MM.1S (cell line): ENCODE data around the gene ZFP36L2.

ENCODE experiments used
- DNase-seq: peaks from one replicate; pipeline ENCODE4 v3.0.0-alpha.2; 2015
- H2AFZ ChIP-seq: fragments of 300-600 bp; sonication (generic); 2 replicates; pipeline ENCODE4 v1.6.0; 2016; ENCODE audit warnings: antibody characterized with exemption, low read length
- H3F3A ChIP-seq: fragments of 300-600 bp; sonication (generic); 2 replicates; pipeline ENCODE4 v1.6.1; 2016; ENCODE audit warnings: mild to moderate bottlenecking, antibody characterized with exemption, low read length, moderate library complexity, mixed read lengths; ENCODE audit not compliant: insufficient read depth
- H3K27ac ChIP-seq: fragments of 300-600 bp; sonication (generic); 2 replicates; pipeline ENCODE4 v1.5.1; 2016; ENCODE audit warnings: mild to moderate bottlenecking, low read length
- H3K27me3 ChIP-seq: fragments of 300-600 bp; sonication (generic); replicated peaks from 2 replicates; pipeline ENCODE4 v1.6.0; 2016; ENCODE audit warnings: low read length; ENCODE audit not compliant: insufficient read depth
- H3K36me3 ChIP-seq: fragments of 300-600 bp; sonication (generic); replicated peaks from 2 replicates; pipeline ENCODE4 v1.6.1; 2016; ENCODE audit warnings: mild to moderate bottlenecking, low read length, mixed read lengths; ENCODE audit not compliant: insufficient read depth
- H3K4me1 ChIP-seq: fragments of 300-600 bp; sonication (generic); 2 replicates; pipeline ENCODE4 v1.6.1; 2016; ENCODE audit warnings: low read length, mixed read lengths
- H3K4me2 ChIP-seq: fragments of 300-600 bp; sonication (generic); 2 replicates; pipeline ENCODE4 v1.6.0; 2016; ENCODE audit warnings: low read depth, low read length
- H3K4me3 ChIP-seq: fragments of 300-600 bp; sonication (generic); 2 replicates; pipeline ENCODE4 v1.5.1; 2016; ENCODE audit warnings: low read length, mixed read lengths
- H3K79me2 ChIP-seq: fragments of 300-600 bp; sonication (generic); 2 replicates; pipeline ENCODE4 v1.6.1; 2016; ENCODE audit warnings: mixed run types, low read length, mixed read lengths
- H3K9ac ChIP-seq: fragments of 300-600 bp; sonication (generic); 2 replicates; pipeline ENCODE4 v1.6.1; 2016; ENCODE audit warnings: low read length, mixed read lengths
- H3K9me2 ChIP-seq: fragments of 300-600 bp; sonication (generic); replicated peaks from 2 replicates; pipeline ENCODE4 v1.6.1; 2016; ENCODE audit warnings: mild to moderate bottlenecking, low read length, mixed read lengths; ENCODE audit not compliant: insufficient read depth
- H3K9me3 ChIP-seq: fragments of 300-600 bp; sonication (generic); replicated peaks from 2 replicates; pipeline ENCODE4 v1.6.1; 2016; ENCODE audit warnings: mild to moderate bottlenecking, low read length, mixed read lengths; ENCODE audit not compliant: insufficient read depth
- H4K20me1 ChIP-seq: fragments of 300-600 bp; sonication (generic); 2 replicates; pipeline ENCODE4 v1.6.1; 2016; ENCODE audit warnings: mild to moderate bottlenecking, low read length, moderate library complexity, mixed read lengths; ENCODE audit not compliant: insufficient read depth
- EZH2 ChIP-seq: fragments of 300-600 bp; sonication (generic); optimal IDR thresholded peaks from 2 replicates; pipeline ENCODE3; 2017; ENCODE audit warnings: low read depth, mild to moderate bottlenecking, antibody characterized with exemption, low read length, mixed read lengths
- EZH2phosphoT487 ChIP-seq: fragments of 300-600 bp; sonication (generic); IDR thresholded peaks from 2 replicates; pipeline ENCODE4 v1.6.1; 2018; ENCODE audit warnings: antibody characterized with exemption, low read length
- TF ChIP-seq, protein P1 (sequence below): fragments of 300-600 bp; sonication (generic); IDR thresholded peaks from 2 replicates; pipeline ENCODE4 v1.5.1; 2016; ENCODE audit warnings: antibody characterized with exemption, low read length, mixed read lengths

ZFP36L2 gene

DNA sequence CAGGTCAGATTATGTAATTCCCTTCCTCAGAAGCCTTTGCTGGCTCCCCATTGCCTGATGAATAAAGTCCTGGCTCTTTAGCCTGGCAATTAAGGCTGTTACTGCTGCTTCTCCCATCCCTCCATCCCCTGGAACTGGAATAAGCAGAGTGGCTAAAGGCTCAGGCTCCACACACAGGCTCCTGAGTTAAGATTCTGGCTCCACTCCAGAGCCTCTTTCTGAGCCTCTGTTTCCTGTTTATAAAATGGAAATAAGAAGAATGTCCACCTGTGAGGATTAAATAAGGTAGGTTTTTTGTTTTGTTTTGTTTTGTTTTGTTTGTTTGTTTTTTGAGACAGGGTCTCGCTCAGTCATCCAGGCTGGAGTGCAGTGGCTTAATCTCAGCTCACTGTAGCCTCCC, 50.0 kb downstream of the ZFP36L2 start:
- Histone ChIP-seq H4K20me1 (no peaks in the 10 kb centered on the region), H3K4me2 (no peak overlapping the region), H3K9me2 (no peaks in the 10 kb centered on the region), H3K36me3 (no peaks in the 10 kb centered on the region), H3K4me1 (peaks cover 47% of the 10 kb centered on the region), H3K9me3 (no peaks in the 10 kb centered on the region), H2AFZ (no peak overlapping the region), H3K27ac (no peak overlapping the region), H3K27me3 (no peaks in the 10 kb centered on the region), H3K79me2 (no peaks in the 10 kb centered on the region), H3K9ac (no peak overlapping the region), H3F3A (peaks cover 19% of the 10 kb centered on the region), H3K4me3 (no peak overlapping the region)
- DNase-seq, result no peak
- TF ChIP-seq EZH2 (no peak), EZH2phosphoT487 (no peak)
- TF ChIP-seq, protein P1, sequence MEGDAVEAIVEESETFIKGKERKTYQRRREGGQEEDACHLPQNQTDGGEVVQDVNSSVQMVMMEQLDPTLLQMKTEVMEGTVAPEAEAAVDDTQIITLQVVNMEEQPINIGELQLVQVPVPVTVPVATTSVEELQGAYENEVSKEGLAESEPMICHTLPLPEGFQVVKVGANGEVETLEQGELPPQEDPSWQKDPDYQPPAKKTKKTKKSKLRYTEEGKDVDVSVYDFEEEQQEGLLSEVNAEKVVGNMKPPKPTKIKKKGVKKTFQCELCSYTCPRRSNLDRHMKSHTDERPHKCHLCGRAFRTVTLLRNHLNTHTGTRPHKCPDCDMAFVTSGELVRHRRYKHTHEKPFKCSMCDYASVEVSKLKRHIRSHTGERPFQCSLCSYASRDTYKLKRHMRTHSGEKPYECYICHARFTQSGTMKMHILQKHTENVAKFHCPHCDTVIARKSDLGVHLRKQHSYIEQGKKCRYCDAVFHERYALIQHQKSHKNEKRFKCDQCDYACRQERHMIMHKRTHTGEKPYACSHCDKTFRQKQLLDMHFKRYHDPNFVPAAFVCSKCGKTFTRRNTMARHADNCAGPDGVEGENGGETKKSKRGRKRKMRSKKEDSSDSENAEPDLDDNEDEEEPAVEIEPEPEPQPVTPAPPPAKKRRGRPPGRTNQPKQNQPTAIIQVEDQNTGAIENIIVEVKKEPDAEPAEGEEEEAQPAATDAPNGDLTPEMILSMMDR, result no peak

DNA sequence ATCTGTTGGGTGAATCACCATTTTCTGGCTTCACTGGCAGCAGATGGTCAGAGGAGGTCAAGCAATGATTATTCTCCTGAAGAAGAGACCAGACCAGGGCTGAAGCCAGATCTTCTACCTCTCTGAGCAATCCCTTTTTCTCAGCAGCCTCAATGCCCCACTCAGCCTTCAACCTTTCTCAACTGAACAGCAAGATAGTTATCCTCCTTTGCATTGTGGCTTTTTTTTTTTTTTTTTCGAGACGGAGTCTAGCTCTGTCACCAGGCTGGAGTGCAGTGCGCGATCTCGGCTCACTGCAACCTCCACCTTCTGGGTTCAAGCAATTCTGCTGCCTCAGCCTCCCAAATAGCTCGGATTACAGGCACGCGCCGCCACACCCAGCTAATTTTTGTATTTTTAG, 50.5 kb downstream of the ZFP36L2 start:
- no peaks in the 10 kb centered on the region for H4K20me1 ChIP-seq
- no peak for DNase-seq
- no peak for TF ChIP-seq EZH2phosphoT487
- no peak for TF ChIP-seq EZH2
- TF ChIP-seq, protein P1, result no peak
- no peaks in the 10 kb centered on the region for H3K79me2 ChIP-seq
- no peak overlapping the region for H2AFZ ChIP-seq
- H3K4me3 ChIP-seq, result no peak overlapping the region
- no peaks in the 10 kb centered on the region for H3K27me3 ChIP-seq
- no peaks in the 10 kb centered on the region for H3K9me3 ChIP-seq
- no peaks in the 10 kb centered on the region for H3K36me3 ChIP-seq
- H3K9ac ChIP-seq, result no peak overlapping the region
- no peak overlapping the region; the same call in 1 of the 2 replicates for H3K4me2 ChIP-seq
- peaks cover 19% of the 10 kb centered on the region for H3F3A ChIP-seq
- H3K9me2 ChIP-seq, result no peaks in the 10 kb centered on the region
- H3K27ac ChIP-seq, result peak overlapping the region; percentile 92; the same call in 1 of the 2 replicates
- H3K4me1 ChIP-seq, result peaks cover 47% of the 10 kb centered on the region

DNA sequence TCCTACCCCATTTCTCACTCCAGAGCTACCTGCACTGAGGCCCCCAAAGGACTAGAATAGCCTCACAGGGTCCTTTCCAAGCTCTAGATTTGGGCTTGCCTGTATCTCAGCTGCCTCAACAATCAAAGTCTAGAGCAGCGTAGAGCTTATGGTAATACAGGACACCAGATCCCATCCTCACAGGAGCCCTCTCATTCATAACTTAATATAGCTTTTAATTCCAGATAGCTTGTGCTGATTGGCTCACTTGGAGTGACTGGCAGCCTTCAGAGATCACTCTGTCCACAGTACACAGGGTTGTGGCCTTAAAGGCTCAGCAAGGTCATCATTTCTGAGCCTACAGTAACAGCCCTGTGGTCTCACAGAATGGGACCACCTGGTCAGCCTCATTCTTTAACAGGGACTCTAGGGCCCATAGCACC, 51.4 kb downstream of the ZFP36L2 start:
- no peaks in the 10 kb centered on the region for H3K9me3 ChIP-seq
- no peaks in the 10 kb centered on the region for H4K20me1 ChIP-seq
- peak; percentile 41 for DNase-seq
- peak overlapping the region; percentile 72 for H3K9ac ChIP-seq
- H3K27ac ChIP-seq, result peak overlapping the region; percentile 92
- peaks cover 51% of the 10 kb centered on the region for H3K4me1 ChIP-seq
- no peaks in the 10 kb centered on the region for H3K27me3 ChIP-seq
- H2AFZ ChIP-seq, result 0 out of 2 replicates have a peak overlapping the region, but pooled peaks have one; percentile 12
- 0 out of 2 replicates have a peak overlapping the region, but pooled peaks have one; percentile 50 for H3K4me3 ChIP-seq
- H3K4me2 ChIP-seq, result peak overlapping the region; percentile 77
- no peaks in the 10 kb centered on the region for H3K9me2 ChIP-seq
- no peaks in the 10 kb centered on the region for H3K79me2 ChIP-seq
- H3F3A ChIP-seq, result peaks cover 19% of the 10 kb centered on the region
- TF ChIP-seq EZH2phosphoT487 (no peak), EZH2 (no peak)
- TF ChIP-seq, protein P1, result no peak
- H3K36me3 ChIP-seq, result no peaks in the 10 kb centered on the region
